SJCRH30 (cell line): ENCODE data around the gene ALX3. TPM values are rescaled to one million over a fixed set of nuclear protein-coding genes. Genes with fewer than 3 reads are reported as not detected.
"Not testable (repeated sequence)": the region's sequence is repeated elsewhere in the genome, so short reads cannot be mapped to it uniquely, and the experiment has no call there.

Experiments used
- DNase-seq, 2 experiments: peaks; one replicate each; pipeline ENCODE4 v3.0.0-alpha.2; 2015 to 2020
- H3K27ac ChIP-seq: fragments of 250-450 bp; sonication (Bioruptor Pico); 2 replicates; pipeline ENCODE4 v1.5.1; 2020; ENCODE audit warnings: mild to moderate bottlenecking, moderate library complexity
- H3K27me3 ChIP-seq: fragments of 250-450 bp; sonication (Bioruptor Pico); 2 replicates; pipeline ENCODE4 v1.5.1; 2020; ENCODE audit warnings: mild to moderate bottlenecking, moderate library complexity
- H3K36me3 ChIP-seq: fragments of 250-450 bp; sonication (Bioruptor Pico); 2 replicates; pipeline ENCODE4 v1.5.1; 2020; ENCODE audit warnings: mild to moderate bottlenecking, moderate library complexity
- H3K4me1 ChIP-seq: fragments of 250-450 bp; sonication (Bioruptor Pico); 2 replicates; pipeline ENCODE4 v1.5.1; 2020; ENCODE audit warnings: mild to moderate bottlenecking, moderate library complexity
- H3K4me3 ChIP-seq: fragments of 250-450 bp; sonication (Bioruptor Pico); 2 replicates; pipeline ENCODE4 v1.5.1; 2020; ENCODE audit warnings: mild to moderate bottlenecking, moderate library complexity
- H3K9me3 ChIP-seq: fragments of 250-450 bp; sonication (Bioruptor Pico); replicated peaks from 2 replicates; pipeline ENCODE4 v1.5.1; 2020; ENCODE audit warnings: mild to moderate bottlenecking, moderate library complexity
- total RNA-seq: library from RNA; depleted of rRNA; stranded (reverse); fragments of >200 nt; shearing (Covaris generic); gene quantifications from 2 replicates; pipeline ENCODE4 v1.2.3, GENCODE V29; 2014

ALX3 gene
- total RNA-seq, 1 experiment from 2014 or later: not detected

DNA sequence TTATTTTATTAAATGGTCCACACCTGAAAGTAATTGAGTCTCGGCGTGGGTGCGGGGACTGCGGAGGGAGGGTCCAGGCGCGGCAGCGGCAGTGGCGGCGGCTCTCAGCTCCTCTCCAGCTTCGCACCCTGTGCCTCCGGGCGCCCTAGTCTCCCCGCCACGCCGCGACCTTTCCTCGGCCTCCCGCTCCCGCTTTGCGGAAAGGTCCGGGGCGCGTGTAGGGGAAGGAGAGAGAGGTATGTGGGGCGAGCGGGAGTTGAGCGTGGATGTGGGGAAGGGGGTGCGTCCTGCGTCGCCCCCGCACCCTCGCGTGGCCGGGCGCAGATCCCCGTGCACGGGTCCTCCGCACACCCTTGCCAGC is 13.4 kb upstream of the ALX3 start:
- Histone ChIP-seq H3K27ac (no peak overlapping the region), H3K27me3 (no peaks in the 10 kb centered on the region; the same call in 1 of the 2 replicates), H3K4me1 (no peaks in the 10 kb centered on the region), H3K36me3 (no peaks in the 10 kb centered on the region), H3K9me3 (no peaks in the 10 kb centered on the region), H3K4me3 (no peak overlapping the region)
- DNase-seq: no peak

DNA sequence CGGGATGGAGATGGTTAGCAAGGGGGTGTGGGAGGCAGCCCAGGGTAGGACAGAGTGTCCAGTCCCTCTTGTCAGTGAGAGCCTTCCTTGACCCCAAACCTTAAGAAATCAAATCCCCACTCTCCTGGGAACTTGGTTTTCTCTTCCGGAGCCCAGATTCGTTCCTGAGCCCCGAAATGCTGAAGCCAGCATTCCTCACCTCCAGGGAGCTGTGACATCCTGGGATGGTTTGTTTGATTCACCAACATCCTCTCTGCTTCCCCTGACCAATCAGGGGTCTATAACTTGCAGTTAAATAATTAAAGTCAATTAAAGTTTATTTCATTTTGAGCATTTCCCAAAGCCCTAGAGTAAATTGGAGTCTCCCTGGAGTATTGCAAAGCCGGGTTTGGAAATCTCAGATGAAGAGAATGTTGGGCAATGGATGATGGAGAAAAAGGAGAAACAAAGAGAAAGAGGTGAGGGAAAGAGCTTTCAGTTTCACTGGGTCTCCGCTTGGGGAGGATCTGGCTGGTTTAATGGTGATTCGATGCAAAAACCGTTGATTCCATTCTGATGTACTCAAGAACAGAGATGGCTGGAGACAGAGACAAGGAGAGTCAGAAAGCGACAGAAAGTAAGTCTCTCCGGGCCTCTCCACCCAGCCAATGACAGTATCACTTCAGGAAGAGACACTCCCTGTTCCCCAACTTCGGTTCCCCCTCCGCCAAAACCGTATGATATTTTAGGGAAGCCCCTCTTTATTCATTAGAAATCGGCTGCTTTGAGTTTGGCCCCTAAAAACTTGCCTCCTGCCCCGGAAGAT is 12.8 kb upstream of the ALX3 start:
- Histone ChIP-seq H3K27ac (no peak overlapping the region), H3K9me3 (no peaks in the 10 kb centered on the region), H3K4me1 (no peaks in the 10 kb centered on the region), H3K36me3 (no peaks in the 10 kb centered on the region), H3K4me3 (no peak overlapping the region), H3K27me3 (no peaks in the 10 kb centered on the region; the same call in 1 of the 2 replicates)
- no peak for DNase-seq

DNA sequence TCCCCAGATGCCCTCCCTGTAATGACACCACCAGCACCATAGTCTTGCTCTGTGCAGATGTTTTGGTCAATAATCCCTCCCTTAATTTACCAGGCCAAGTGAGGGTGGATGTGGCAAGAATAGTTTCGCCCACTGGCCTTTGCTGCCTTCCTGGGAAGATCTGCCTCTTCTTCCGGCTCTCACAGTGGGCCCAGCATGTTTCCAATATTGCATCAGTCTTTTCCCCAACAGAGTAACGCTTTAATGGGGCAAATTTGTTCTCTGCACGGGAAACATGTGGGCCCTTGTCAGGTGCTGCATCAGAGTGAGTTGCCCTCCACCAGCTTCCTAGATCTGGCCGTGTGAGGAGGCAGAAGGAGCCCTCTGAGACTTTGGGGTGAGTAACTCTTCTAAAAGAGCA is 12.0 kb upstream of the ALX3 start:
- Histone ChIP-seq H3K27ac (no peak overlapping the region), H3K36me3 (no peaks in the 10 kb centered on the region), H3K4me1 (no peaks in the 10 kb centered on the region), H3K9me3 (no peaks in the 10 kb centered on the region), H3K27me3 (no peaks in the 10 kb centered on the region; the same call in 1 of the 2 replicates), H3K4me3 (no peak overlapping the region)
- no peak for DNase-seq

DNA sequence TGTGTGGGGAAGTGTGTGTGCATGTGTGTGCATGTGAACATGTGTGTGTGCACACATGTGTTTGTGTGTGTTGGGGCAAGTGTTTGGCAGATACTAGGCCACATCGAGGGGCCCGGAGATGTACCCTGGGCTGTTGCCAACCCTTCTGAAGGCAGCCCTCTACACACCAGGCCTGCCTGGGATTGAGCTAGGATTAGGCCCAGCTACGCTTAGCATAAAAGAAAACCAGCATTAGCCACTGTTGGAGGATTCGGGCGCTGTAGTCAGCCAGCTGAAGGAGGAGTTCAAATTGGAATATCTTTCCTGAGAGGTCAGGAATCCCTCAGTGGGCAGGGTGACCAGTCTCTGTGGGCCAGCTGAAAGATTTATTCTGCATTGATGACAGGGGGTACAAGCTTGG is 10.6 kb upstream of the ALX3 start:
- H3K27ac ChIP-seq: no peak overlapping the region
- DNase-seq: no peak
- no peaks in the 10 kb centered on the region for H3K4me1 ChIP-seq
- no peaks in the 10 kb centered on the region for H3K36me3 ChIP-seq
- no peak overlapping the region for H3K4me3 ChIP-seq
- H3K27me3 ChIP-seq: no peaks in the 10 kb centered on the region; the same call in 1 of the 2 replicates
- H3K9me3 ChIP-seq: no peaks in the 10 kb centered on the region

DNA sequence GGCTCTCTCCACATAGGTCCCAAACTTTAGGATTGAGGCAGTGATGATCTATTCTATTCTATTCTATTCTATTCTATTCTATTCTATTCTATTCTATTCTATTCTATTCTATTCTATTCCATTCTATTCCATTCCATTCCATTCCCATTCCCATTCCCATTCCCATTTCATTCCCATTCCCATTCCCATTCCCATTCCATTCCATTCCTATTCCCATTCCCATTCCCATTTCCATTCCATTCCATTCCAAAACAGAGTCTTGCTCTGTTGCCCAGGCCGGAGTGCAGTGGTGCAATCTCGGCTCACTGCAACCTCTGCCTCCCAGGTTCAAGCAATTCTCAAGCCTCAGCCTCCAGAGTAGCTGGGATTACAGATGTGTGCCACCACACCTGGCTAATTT is 9.5 kb upstream of the ALX3 start:
- not testable (repeated sequence) for H3K4me3 ChIP-seq, H3K4me1 ChIP-seq, H3K27me3 ChIP-seq, H3K36me3 ChIP-seq, H3K9me3 ChIP-seq, DNase-seq, H3K27ac ChIP-seq

DNA sequence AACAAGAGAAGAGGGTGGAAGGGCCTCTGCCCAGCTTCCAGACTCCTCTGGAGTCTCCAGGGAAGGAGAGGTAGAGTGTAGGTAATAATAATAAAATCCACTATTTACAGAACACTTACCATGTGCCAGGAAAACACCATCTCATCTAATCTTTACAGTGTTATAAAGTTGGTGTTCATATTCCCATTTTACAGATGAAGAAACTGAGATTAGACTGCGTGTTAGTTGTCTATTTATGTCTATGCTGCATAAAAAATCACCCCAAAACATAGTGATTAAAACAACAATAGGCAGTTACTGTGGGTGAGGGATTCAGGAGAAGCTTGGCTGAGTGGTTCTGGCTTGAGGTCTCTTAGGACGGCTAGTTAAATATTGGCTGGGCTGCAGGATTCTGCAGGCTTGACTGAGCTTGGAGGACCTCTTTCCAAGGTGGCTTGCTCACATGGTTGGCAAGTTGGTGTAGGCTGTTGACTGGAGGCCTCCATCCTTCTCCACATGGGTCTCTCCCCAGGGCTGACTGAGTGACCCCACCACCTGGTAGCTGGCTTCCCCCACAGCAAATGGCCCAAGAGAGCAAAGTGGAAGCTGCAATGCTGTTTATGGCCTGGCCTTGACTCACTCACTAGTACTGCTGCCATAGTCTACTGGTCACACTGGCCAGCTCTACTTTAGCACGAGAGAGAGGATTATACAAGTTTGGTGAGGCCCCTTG is 6.5 kb upstream of the ALX3 start:
- no peak for DNase-seq
- H3K4me1 ChIP-seq: no peaks in the 10 kb centered on the region
- peaks cover 2% of the 10 kb centered on the region; the same call in 1 of the 2 replicates for H3K27me3 ChIP-seq
- no peak overlapping the region for H3K4me3 ChIP-seq
- H3K27ac ChIP-seq: no peak overlapping the region
- no peaks in the 10 kb centered on the region for H3K36me3 ChIP-seq
- no peaks in the 10 kb centered on the region for H3K9me3 ChIP-seq

DNA sequence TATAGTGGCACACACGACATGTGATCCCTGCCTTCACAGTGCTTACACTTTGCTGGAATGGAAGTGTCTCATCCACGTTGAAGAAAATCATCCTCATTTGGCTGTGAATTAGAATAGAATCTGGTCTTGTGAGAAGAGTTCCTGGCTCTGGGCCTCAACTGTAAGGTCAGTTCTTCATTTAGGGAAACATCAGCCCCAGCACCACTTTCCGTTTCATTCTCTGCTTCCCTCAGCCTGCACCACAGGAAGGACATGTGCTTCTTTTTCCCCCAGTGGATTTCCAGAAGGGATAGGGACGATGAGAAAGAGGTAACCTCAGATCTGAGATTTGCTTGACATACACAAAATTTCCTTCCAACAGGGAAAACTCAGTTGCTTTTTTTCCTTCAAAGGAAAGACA is 3.7 kb upstream of the ALX3 start:
- Histone ChIP-seq H3K4me1 (no peaks in the 10 kb centered on the region), H3K9me3 (no peaks in the 10 kb centered on the region), H3K36me3 (no peaks in the 10 kb centered on the region), H3K27me3 (peaks cover 3% of the 10 kb centered on the region; the same call in 1 of the 2 replicates), H3K27ac (no peak overlapping the region), H3K4me3 (no peak overlapping the region)
- no peak for DNase-seq

DNA sequence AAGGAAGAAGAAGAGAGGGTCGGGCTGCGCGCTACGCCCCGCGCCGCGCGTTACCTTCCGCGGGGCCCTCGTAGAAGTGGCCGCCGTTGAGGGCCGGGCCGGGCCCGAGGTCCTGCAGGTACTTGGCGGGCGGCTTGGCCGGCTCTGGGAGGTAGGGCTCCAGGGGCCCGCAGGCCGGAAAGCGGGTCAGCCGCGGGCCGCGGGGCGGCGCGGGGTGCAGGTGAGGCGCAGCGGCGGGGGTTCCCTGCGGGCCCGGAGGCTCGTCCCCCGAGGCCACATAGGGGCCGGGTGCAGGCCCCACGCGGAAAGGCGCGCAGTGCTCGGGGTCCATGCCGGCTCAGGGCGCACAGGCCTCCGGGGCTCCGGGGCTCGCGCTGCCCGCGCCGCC is 196 bp downstream of the ALX3 start:
- no peaks in the 10 kb centered on the region for H3K9me3 ChIP-seq
- no peak for DNase-seq
- H3K27me3 ChIP-seq: 0 out of 2 replicates have a peak, but pooled peaks cover 3% of the 10 kb centered on the region
- no peak overlapping the region for H3K27ac ChIP-seq
- no peak overlapping the region for H3K4me3 ChIP-seq
- H3K4me1 ChIP-seq: no peaks in the 10 kb centered on the region
- H3K36me3 ChIP-seq: no peaks in the 10 kb centered on the region

DNA sequence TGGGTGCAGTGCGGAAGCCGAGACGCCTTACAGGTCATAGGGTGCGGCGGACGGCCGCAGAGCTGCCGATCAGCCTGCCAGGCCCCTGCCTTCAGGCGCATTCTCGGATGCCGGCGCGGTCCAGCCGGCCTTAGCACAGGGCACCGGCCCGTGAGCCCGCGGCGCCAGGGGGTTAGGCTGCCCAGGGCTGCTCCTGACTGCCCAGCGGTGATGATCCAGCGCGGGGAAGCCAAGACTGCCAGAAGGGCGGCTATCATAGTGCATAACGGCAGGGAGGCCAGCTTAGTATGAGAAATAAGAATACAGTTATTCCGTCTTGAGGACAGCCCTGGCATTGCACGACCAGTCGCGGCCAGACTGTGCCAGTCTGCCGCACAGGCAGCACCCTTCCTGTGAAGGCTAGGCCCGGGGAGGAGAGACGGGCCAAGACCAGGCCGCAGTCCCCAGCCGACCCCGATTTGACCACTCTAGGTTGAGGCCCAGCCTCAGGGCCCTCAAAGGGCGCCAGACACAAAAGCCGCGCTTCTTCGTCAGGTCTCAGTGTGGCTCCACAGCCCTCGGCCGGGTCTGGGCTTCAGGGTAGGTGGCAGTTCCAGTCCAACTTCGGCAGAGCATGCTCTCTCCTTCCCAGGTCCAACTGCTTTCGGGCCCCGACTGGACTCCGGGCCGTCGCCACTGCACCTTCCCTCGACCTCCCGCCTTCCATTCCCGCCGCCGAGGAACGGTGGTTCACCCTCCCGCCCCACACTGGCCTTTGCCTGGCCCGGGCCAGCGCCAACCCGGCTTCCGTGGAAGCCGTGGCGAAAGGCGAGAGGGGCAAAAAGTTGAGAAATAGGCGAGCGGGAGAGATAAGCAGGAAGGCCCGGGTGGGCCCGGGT is 829 bp downstream of the ALX3 start:
- H3K36me3 ChIP-seq: no peaks in the 10 kb centered on the region
- no peaks in the 10 kb centered on the region for H3K9me3 ChIP-seq
- DNase-seq: no peak
- no peak overlapping the region for H3K4me3 ChIP-seq
- no peaks in the 10 kb centered on the region for H3K4me1 ChIP-seq
- no peak overlapping the region for H3K27ac ChIP-seq
- H3K27me3 ChIP-seq: 0 out of 2 replicates have a peak, but pooled peaks cover 3% of the 10 kb centered on the region

DNA sequence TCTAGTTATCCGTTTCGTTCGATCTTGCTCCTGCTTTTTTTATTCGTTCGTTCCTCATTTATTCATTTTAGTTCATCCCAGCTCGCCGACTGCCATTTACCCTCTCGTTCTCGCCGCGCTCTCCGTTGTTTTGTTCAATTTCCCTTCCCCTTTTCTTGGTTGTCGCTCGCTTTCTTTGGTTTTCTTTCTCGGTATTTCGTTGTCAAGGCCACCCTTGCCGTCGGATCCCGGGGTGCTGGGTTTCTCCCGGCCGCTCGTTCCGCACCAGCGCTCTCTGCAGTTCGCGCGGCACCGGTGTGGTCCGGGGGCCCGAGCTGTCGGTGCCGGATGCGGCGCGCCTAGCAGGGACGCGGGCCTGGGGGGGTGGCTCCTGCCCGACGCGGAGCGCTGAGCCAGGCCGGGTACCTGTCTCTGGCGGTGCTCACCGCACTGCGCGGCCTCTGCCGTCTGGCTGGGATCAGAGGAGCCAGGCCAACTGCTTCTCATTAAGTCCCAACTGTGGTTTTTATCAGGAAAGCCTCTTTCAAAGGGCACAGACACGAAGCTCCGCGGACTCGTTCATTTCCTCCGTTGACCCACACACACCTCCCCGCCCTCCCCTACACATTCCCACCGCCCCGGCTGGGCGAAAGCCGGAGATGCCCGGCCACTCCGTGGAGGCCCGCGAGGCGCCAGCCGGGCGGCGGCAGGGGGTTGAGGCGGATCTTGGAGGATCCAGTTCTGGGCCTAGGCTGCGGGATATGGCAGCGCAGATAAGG is 1.6 kb downstream of the ALX3 start:
- Histone ChIP-seq H3K27ac (no peak overlapping the region), H3K4me1 (no peaks in the 10 kb centered on the region), H3K27me3 (0 out of 2 replicates have a peak, but pooled peaks cover 3% of the 10 kb centered on the region), H3K9me3 (no peaks in the 10 kb centered on the region), H3K4me3 (no peak overlapping the region), H3K36me3 (no peaks in the 10 kb centered on the region)
- no peak for DNase-seq

DNA sequence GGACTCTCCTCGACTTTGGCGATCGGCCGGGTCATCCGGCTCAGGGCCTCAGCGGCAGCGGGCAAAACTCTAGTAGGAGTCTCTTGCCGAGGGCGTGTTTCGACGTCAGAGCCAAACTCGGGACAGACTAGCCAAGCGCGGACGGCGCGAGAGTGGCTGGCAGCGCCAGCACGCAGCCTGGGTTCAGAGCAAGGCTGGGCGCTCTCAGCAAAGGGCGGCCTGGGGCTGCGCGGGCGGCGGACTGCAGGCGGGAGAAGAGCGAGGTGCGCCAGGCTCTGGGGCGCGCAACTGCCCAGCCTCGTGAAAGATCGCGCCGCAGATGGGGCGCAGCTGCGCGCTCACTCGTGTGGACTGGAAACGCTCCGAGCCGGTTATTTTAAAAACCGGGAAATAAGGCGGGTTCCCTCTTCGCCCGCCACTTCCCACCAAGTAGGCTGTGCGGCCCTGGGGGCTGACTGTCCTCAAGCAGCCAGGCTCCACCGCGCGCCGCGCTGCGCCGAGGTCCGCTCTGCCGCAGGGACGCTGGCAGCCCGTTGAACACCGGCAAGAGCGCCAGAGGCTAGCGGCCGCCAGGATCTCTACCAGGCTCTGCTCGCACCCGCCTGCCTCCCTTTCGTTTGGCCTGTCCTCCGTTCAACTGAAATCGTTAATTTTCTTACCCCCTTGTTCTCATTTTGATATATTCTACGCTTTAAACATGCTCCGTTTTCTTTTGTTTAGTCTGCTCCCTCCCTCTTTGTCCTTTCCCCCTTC is 2.4 kb downstream of the ALX3 start:
- no peak for DNase-seq
- Histone ChIP-seq H3K27me3 (0 out of 2 replicates have a peak, but pooled peaks cover 3% of the 10 kb centered on the region), H3K36me3 (no peaks in the 10 kb centered on the region), H3K4me3 (no peak overlapping the region), H3K27ac (no peak overlapping the region), H3K9me3 (no peaks in the 10 kb centered on the region), H3K4me1 (no peaks in the 10 kb centered on the region)

DNA sequence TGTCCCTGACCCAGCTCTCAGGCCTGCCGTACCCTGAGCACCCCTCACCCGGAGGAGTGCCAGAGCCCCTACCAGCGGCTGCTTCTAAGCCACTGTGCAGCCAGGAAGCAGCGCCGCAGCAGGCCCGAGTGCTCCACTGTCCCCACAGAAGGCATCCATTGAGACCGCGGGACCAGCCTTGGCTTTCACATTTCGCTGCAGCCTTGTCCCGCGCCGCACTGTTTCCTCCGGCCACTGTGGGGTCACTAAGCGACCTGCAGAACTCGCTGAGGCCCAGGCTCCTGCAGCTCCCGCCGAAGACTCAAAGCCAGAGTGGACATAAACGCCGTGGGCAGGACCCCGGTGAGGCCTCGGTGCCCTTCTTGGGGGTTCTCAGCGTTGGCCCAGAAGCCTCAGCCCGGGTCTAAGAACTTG is 3.0 kb downstream of the ALX3 start:
- H3K9me3 ChIP-seq: no peaks in the 10 kb centered on the region
- H3K36me3 ChIP-seq: no peaks in the 10 kb centered on the region
- H3K27me3 ChIP-seq: 0 out of 2 replicates have a peak, but pooled peaks cover 3% of the 10 kb centered on the region
- no peaks in the 10 kb centered on the region for H3K4me1 ChIP-seq
- H3K27ac ChIP-seq: no peak overlapping the region
- DNase-seq: no peak
- no peak overlapping the region for H3K4me3 ChIP-seq

DNA sequence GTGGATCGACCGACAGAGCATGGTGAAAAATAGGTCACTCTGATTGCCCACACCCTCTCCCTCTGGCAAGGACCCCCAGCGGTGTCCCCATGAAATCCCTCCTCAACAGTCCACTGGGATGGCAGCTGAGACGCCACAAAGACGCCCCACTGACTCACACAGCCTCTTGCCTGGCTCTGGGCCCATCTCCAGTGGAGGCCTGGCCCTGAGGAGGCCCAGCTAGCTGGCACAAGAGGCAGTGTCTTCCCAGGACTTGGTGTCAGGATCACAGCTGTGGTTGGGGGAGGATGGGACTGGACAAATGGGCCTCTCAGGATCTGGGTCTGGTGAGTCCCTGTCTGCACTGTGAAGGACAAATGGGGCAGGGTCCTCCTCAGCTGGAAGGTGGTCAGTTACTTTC is 4.6 kb downstream of the ALX3 start:
- no peak overlapping the region for H3K4me3 ChIP-seq
- no peak overlapping the region for H3K27ac ChIP-seq
- no peaks in the 10 kb centered on the region for H3K36me3 ChIP-seq
- DNase-seq: no peak
- H3K9me3 ChIP-seq: no peaks in the 10 kb centered on the region
- H3K4me1 ChIP-seq: no peaks in the 10 kb centered on the region
- H3K27me3 ChIP-seq: no peaks in the 10 kb centered on the region
